H1 (cell line): Measurements from ENCODE around the gene PAX8. TPM values are rescaled to one million over a fixed set of nuclear protein-coding genes. Genes with fewer than 3 reads are reported as not detected.

ENCODE experiments used
- CTCF ChIA-PET: fragments of 300-600 bp; sonication (Branson Sonifier 250); formaldehyde crosslinking; loops from one replicate; lab custom pipeline; 2021; ENCODE audit not compliant: partially characterized antibody; lab: Charles Lee
- POLR2A ChIA-PET: fragments of 300-600 bp; sonication (Branson Sonifier 250); formaldehyde crosslinking; loops from one replicate; lab custom pipeline; 2021; ENCODE audit warnings: inconsistent platforms; ENCODE audit not compliant: partially characterized antibody; lab: Charles Lee
- DNase-seq, 2 experiments: peaks; one replicate each; pipeline versions ENCODE4 v3.0.0 to v3.0.0-alpha.2; 2010 to 2022; ENCODE audit warnings: low spot score in 2 of 2, low read depth in 1 of 2, mixed read lengths in 1 of 2
- FAIRE-seq: peaks from 2 replicates; lab custom pipeline; 2011; peaks lifted over from hg19 to GRCh38; lab: Jason Lieb, UNC
- H2AFZ ChIP-seq: 2 replicates; pipeline ENCODE4 v1.8.1; 2012; ENCODE audit warnings: low read length, inconsistent platforms
- H2AK5ac ChIP-seq: 2 replicates; pipeline ENCODE4 v1.6.1; 2013; ENCODE audit warnings: low read depth, low read length
- H2BK120ac ChIP-seq: replicated peaks from 2 replicates; pipeline ENCODE3; 2013; ENCODE audit warnings: low read depth, low read length, inconsistent platforms
- H2BK12ac ChIP-seq: 2 replicates; pipeline ENCODE4 v1.6.1; 2013; ENCODE audit warnings: low read depth, low read length
- H2BK15ac ChIP-seq: 2 replicates; pipeline ENCODE4 v1.6.1; 2013; ENCODE audit warnings: low read length
- H2BK20ac ChIP-seq: 2 replicates; pipeline ENCODE4 v1.6.1; 2013; ENCODE audit warnings: low read length
- H2BK5ac ChIP-seq: 2 replicates; pipeline ENCODE4 v1.6.1; 2013; ENCODE audit warnings: low read depth, low read length
- H3K14ac ChIP-seq: 2 replicates; pipeline ENCODE4 v1.6.1; 2013; ENCODE audit warnings: inconsistent platforms; ENCODE audit not compliant: insufficient read length
- H3K18ac ChIP-seq: 2 replicates; pipeline ENCODE4 v1.6.1; 2013; ENCODE audit warnings: low read length; ENCODE audit errors: extremely low read depth
- H3K23ac ChIP-seq: 2 replicates; pipeline ENCODE4 v1.6.1; 2013; ENCODE audit warnings: inconsistent platforms; ENCODE audit not compliant: insufficient read length
- H3K23me2 ChIP-seq: 2 replicates; pipeline ENCODE4 v1.6.1; 2013; ENCODE audit warnings: low read depth, low read length
- H3K27ac ChIP-seq: 2 replicates; pipeline ENCODE4 v1.6.1; 2011; ENCODE audit warnings: low read depth, low read length, inconsistent platforms
- H3K27me3 ChIP-seq, 4 experiments: replicated peaks in 1 of 4; 1 replicate in 1 of 4; 2 replicates in 3 of 4; pipeline versions ENCODE4 v1.6.1 to v1.8.1; 2011 to 2013; ENCODE audit warnings: low read length in 3 of 4, mild to moderate bottlenecking in 3 of 4, inconsistent platforms in 2 of 4, mixed read lengths in 2 of 4, moderate library complexity in 1 of 4; ENCODE audit not compliant: control insufficient read depth in 3 of 4, insufficient read depth in 3 of 4; ENCODE audit errors: extremely low read depth in 1 of 4
- H3K36me3 ChIP-seq, 4 experiments: 2 replicates each; pipeline versions ENCODE4 v1.6.1 to v1.8.1; 2011 to 2013; ENCODE audit warnings: mild to moderate bottlenecking in 4 of 4, low read length in 3 of 4, moderate library complexity in 2 of 4, control low read depth in 1 of 4, inconsistent platforms in 1 of 4; ENCODE audit not compliant: insufficient read depth in 4 of 4, control insufficient read depth in 2 of 4
- H3K4ac ChIP-seq: replicated peaks from 2 replicates; pipeline ENCODE3; 2013; ENCODE audit warnings: low read length, low read depth, mixed read lengths, inconsistent platforms; ENCODE audit not compliant: insufficient read length
- H3K4me1 ChIP-seq, 4 experiments: replicated peaks in 1 of 4; 1 replicate in 1 of 4; 2 replicates in 3 of 4; pipeline versions ENCODE4 v1.6.1 to v1.8.1; 2011 to 2013; ENCODE audit warnings: low read length in 3 of 4, inconsistent platforms in 2 of 4, mixed read lengths in 1 of 4; ENCODE audit not compliant: insufficient read depth in 4 of 4, control insufficient read depth in 3 of 4
- H3K4me2 ChIP-seq, 2 experiments: 2 replicates each; pipeline versions ENCODE4 v1.6.1 to v1.8.1; 2011 to 2013; ENCODE audit warnings: low read depth in 2 of 2, low read length in 2 of 2, control low read depth in 1 of 2, inconsistent platforms in 1 of 2, mild to moderate bottlenecking in 1 of 2; ENCODE audit not compliant: insufficient read depth in 1 of 2
- H3K4me3 ChIP-seq, 4 experiments: fragments of 200-600, 300-600 bp in 1 of 4; sonication (generic), shearing (Covaris generic), sonication (Bioruptor Twin) in 1 of 4; 2 replicates each; pipeline versions ENCODE4 v1.5.1 to v1.8.1; 2011 to 2016; ENCODE audit warnings: low read length in 4 of 4, low read depth in 3 of 4, control low read depth in 2 of 4, inconsistent platforms in 2 of 4, mild to moderate bottlenecking in 2 of 4, mixed read lengths in 1 of 4, moderate library complexity in 1 of 4; ENCODE audit not compliant: insufficient read depth in 2 of 4; ENCODE audit errors: extremely low read depth in 1 of 4
- H3K56ac ChIP-seq: replicated peaks from 2 replicates; pipeline ENCODE3; 2013; ENCODE audit warnings: low read depth, mild to moderate bottlenecking, mixed read lengths, low read length, inconsistent platforms; ENCODE audit not compliant: insufficient read length
- H3K79me1 ChIP-seq: 2 replicates; pipeline ENCODE4 v1.6.1; 2013; ENCODE audit warnings: low read depth, low read length, control low read depth
- H3K79me2 ChIP-seq, 2 experiments: 2 replicates each; pipeline versions ENCODE4 v1.6.1 to v1.8.1; 2012 to 2013; ENCODE audit warnings: low read length in 2 of 2, mild to moderate bottlenecking in 2 of 2, inconsistent platforms in 1 of 2; ENCODE audit not compliant: insufficient read depth in 2 of 2, control insufficient read depth in 1 of 2
- H3K9ac ChIP-seq, 4 experiments: replicated peaks in 1 of 4; 1 replicate in 1 of 4; 2 replicates in 3 of 4; pipeline versions ENCODE4 v1.6.1 to v1.8.1; 2011 to 2013; ENCODE audit warnings: low read depth in 3 of 4, low read length in 3 of 4, control low read depth in 2 of 4, mild to moderate bottlenecking in 2 of 4, moderate library complexity in 2 of 4, inconsistent platforms in 1 of 4; ENCODE audit errors: extremely low read depth in 1 of 4
- H3K9me3 ChIP-seq, 2 experiments: 2 replicates each; pipeline versions ENCODE4 v1.6.1 to v1.8.1; 2012 to 2013; ENCODE audit warnings: mild to moderate bottlenecking in 2 of 2, moderate library complexity in 2 of 2, control low read depth in 1 of 2, inconsistent platforms in 1 of 2, low read depth in 1 of 2, low read length in 1 of 2, mixed read lengths in 1 of 2; ENCODE audit not compliant: insufficient read depth in 2 of 2
- H4K20me1 ChIP-seq, 2 experiments: replicated peaks in 1 of 2; 2 replicates each; pipeline versions ENCODE3 to v1.8.1; 2011 to 2013; ENCODE audit warnings: inconsistent platforms in 2 of 2, low read length in 2 of 2, mild to moderate bottlenecking in 1 of 2; ENCODE audit not compliant: insufficient read depth in 2 of 2, control insufficient read depth in 1 of 2
- H4K5ac ChIP-seq: 2 replicates; pipeline ENCODE4 v1.6.1; 2013; ENCODE audit warnings: low read length, low read depth, mixed read lengths, inconsistent platforms; ENCODE audit not compliant: insufficient read length
- H4K8ac ChIP-seq: 2 replicates; pipeline ENCODE4 v1.8.0; 2013; ENCODE audit warnings: mild to moderate bottlenecking, moderate library complexity, low read length, inconsistent platforms; ENCODE audit not compliant: insufficient read depth; ENCODE audit errors: extremely low read depth
- H4K91ac ChIP-seq: replicated peaks from 2 replicates; pipeline ENCODE3; 2013; ENCODE audit warnings: low read length, mixed read lengths, inconsistent platforms; ENCODE audit not compliant: insufficient read length
- ASH2L ChIP-seq: fragments of 200-600, 300-600 bp; sonication (generic); IDR thresholded peaks from one replicate; pipeline ENCODE4 v1.7.1; 2017; ENCODE audit warnings: low read length
- CBX5 ChIP-seq: fragments of 300-800, 300-1000 bp; sonication (generic); IDR thresholded peaks from 2 replicates; pipeline ENCODE4 v1.7.1; 2016; ENCODE audit warnings: antibody characterized with exemption, low read length, low read depth
- CHD1 ChIP-seq: IDR thresholded peaks from 2 replicates; pipeline ENCODE4 v1.6.1; 2012; ENCODE audit warnings: low read depth, low read length, improper control_type of control experiment
- CTBP2 ChIP-seq: IDR thresholded peaks from 2 replicates; pipeline ENCODE4 v1.7.0; 2011; ENCODE audit warnings: borderline replicate concordance, mild to moderate bottlenecking, moderate library complexity, mixed read lengths, low read length; ENCODE audit not compliant: insufficient read depth, insufficient read length
- KDM4A ChIP-seq: IDR thresholded peaks from one replicate; pipeline ENCODE4 v1.7.1; 2012; ENCODE audit warnings: low read depth, mild to moderate bottlenecking, moderate library complexity, low read length, inconsistent platforms; ENCODE audit not compliant: severe bottlenecking
- NRF1 ChIP-seq: IDR thresholded peaks from 2 replicates; pipeline ENCODE4 v1.6.1; 2011; ENCODE audit warnings: mild to moderate bottlenecking, low read depth, low read length, improper control_type of control experiment
- PHF8 ChIP-seq: fragments of 200-600 bp; sonication (generic); conservative IDR thresholded peaks from 2 replicates; pipeline ENCODE4 v1.7.1; 2012; ENCODE audit warnings: low read depth, mild to moderate bottlenecking, inconsistent platforms, low read length, moderate library complexity
- SIX5 ChIP-seq: IDR thresholded peaks from 2 replicates; pipeline ENCODE4 v1.6.1; 2011; ENCODE audit warnings: mild to moderate bottlenecking, low read depth, low read length
- SRF ChIP-seq: IDR thresholded peaks from 2 replicates; pipeline ENCODE4 v1.6.1; 2011; ENCODE audit warnings: mild to moderate bottlenecking, low read depth, low read length, moderate library complexity
- WGBS, 2 experiments: shearing (Covaris generic) in 1 of 2; methylation state at CpG; one replicate each; pipeline versions ENCODE4 v1.1.6 to v1.1.7; 2013 to 2015; ENCODE audit warnings: low lambda C conversion rate in 2 of 2, mixed read lengths in 2 of 2, inconsistent platforms in 1 of 2, low coverage in 1 of 2, missing lambda C conversion rate in 1 of 2; ENCODE audit not compliant: insufficient replicate concordance in 2 of 2, insufficient coverage in 1 of 2, insufficient read length in 1 of 2; ENCODE audit errors: extremely low coverage in 1 of 2, missing lambda C conversion rate in 1 of 2; 5-methylcytosine and 5-hydroxymethylcytosine counted together
- polyA plus RNA-seq, 7 experiments: library from polyadenylated mRNA; depleted of rRNA in 3 of 7; stranded (reverse) in 5 of 7; unstranded in 2 of 7; fragments of >200 nt in 5 of 7; fragments of 200-250 nt in 2 of 7; gene quantifications; 1 replicate in 5 of 7; 2 replicates in 1 of 7; 4 replicates in 1 of 7; pipeline versions ENCODE4 v1.2.1 to v1.2.3, GENCODE V29; 2011 to 2013; ENCODE audit warnings: missing spikeins in 2 of 7, mixed read lengths in 2 of 7
- total RNA-seq: library from RNA; stranded (reverse); fragmentation: NEBNext Ultra II Directional; extraction: Animal tissue kit (Norgen Biotek cat#: 25700); gene quantifications from 2 replicates; pipeline ENCODE4 v1.2.1, GENCODE V29; 2021

PAX8 gene
- total and polyA plus RNA-seq, 2 of the 8 experiments (the other 6 are each of a cell fraction or from before 2014, with no cell fraction given) = 0.02 TPM; not detected in 1

DNA sequence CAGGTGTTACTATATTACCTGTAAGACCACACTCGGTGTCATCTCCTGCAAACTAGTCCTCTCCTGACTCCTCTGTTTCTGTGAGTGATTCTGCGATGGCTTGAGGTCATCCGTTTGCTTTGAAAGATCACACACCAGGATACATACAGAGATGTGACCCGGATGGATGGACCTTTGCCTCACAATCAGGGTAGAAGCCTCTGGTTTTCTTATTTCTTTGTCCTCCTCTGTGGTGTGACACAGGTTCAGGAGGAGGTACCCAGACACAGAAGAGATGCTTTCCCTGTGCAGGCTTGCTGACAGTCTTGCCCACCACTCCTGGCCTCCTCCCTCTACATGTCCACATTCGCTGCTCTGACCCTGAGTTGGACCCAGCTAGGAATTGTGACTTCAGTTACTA is 70.3 kb downstream of the PAX8 start:
- Histone ChIP-seq H3K36me3 (no peaks in the 10 kb centered on the region), H3K9me3 (no peaks in the 10 kb centered on the region), H3K56ac (no peak overlapping the region), H2BK5ac (no peak overlapping the region), H2AK5ac (no peak overlapping the region), H3K79me2 (no peaks in the 10 kb centered on the region), H2BK120ac (no peak overlapping the region), H3K23ac (no peak overlapping the region), H4K91ac (no peak overlapping the region), H3K4me3 (no peak overlapping the region), H3K4ac (no peak overlapping the region), H3K23me2 (no peaks in the 10 kb centered on the region), H3K79me1 (no peaks in the 10 kb centered on the region), H3K18ac (no peak overlapping the region), H4K8ac (no peak overlapping the region), H2AFZ (no peak overlapping the region), H3K14ac (no peak overlapping the region), H3K27ac (no peak overlapping the region), H2BK20ac (no peak overlapping the region), H3K4me2 (no peak overlapping the region), H2BK15ac (no peak overlapping the region), H3K27me3 (peaks cover 0 to 3% (median 0%) of the 10 kb centered on the region in 4 experiments; a peak in 1 of 7 replicates), H4K20me1 (no peaks in the 10 kb centered on the region), H3K4me1 (peaks cover 0 to 2% (median 0%) of the 10 kb centered on the region in 4 experiments; a peak in 3 of 7 replicates), H2BK12ac (no peak overlapping the region), H4K5ac (no peak overlapping the region), H3K9ac (no peak overlapping the region)
- FAIRE-seq = no peak
- DNase-seq = no peak
- ChIA-PET CTCF (interaction anchor here (0.9 to 11.5 kb wide), 4 partner anchors 10 to 162 kb away, joined by 3 to 145 read pairs (median 20); no protein-coding TSS in a partner anchor), POLR2A (no interaction called here)
- WGBS, 2 experiments = 93% methylated on average over 5 of the region's 5 CpGs; no CpG with 5 or more reads in 1 of the 2 experiments
- TF ChIP-seq CHD1 (no peak), ASH2L (no peak), CBX5 (no peak), KDM4A (no peak), CTBP2 (no peak), NRF1 (no peak), SRF (no peak), SIX5 (no peak), PHF8 (no peak)
